IPS-NIHi11 (cell line): ENCODE data around the gene TMPRSS13.

ENCODE experiments used
- DNase-seq: peaks from one replicate; pipeline ENCODE4 v3.0.0; 2012; ENCODE audit warnings: mixed read lengths, low spot score

The TMPRSS13 gene

DNA sequence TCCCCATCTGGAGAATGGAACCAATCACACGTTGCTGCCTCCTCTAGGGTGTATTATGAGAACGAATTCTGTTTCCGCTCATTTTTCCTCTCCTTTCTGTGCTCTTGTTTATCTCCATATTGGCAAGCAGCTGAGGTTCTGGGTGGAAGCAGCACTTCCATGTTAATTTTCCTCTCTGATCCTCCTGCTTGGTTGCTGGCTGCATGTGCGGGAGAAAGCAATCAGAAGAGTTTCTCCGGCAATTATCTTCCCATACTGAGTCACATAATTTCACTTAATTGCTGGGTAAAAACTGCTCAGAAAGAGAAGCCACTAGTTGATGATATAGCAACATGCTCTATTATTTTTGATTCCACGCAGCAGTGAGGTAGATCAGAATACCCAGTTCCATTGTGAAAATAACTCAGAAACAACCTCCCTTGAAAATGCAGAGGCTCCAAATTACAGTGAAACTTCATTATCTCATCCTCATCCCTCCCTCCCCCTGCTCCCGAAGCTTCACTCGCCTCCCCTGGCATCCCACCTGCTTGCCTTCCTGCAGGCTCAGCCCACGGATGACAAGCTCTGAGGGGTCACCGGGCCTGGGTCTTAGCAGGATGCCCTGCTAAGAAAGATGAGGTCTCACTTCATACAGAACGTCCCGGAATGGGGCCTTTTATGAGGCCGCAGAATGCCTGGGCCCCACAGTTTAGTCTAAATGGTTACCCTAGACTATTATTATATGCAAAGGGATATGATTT, 73.1 kb downstream of the TMPRSS13 start:
- no peak for DNase-seq

DNA sequence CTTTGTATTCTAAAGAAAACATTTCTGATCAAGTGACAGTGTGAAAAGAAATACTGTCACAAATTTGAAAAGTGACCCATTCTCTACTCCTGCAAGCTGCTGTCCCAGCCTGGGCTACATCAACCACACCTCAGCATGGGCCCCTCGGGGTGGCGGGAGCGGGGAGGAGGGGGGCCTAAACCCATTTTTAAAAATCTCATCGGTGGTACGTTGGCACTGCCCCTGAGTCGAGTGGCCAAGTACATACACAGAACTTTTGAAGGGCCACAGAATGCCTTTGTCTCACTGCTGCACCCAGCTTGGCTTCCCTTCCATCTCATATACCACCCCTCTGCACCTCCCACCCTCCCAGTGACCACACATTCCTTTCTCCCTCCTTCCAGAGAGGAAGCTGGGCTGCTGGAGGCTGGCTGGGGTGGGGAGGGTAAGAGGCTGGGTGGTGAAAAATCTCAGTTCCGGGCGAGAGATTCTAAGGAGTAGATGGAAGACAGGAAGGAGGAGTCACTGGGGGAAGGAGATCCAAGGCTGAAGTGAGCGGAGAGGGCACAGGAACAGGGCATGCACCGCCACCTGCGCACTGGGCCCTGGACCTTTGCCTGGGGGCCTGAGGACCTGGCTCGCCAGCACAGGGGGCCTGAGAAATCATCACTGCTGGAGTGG, 73.9 kb downstream of the TMPRSS13 start:
- no peak for DNase-seq

GRCh38 chr11:117852309-117852708, 76.9 kb downstream of the TMPRSS13 start:
- DNase-seq, result no peak

DNA sequence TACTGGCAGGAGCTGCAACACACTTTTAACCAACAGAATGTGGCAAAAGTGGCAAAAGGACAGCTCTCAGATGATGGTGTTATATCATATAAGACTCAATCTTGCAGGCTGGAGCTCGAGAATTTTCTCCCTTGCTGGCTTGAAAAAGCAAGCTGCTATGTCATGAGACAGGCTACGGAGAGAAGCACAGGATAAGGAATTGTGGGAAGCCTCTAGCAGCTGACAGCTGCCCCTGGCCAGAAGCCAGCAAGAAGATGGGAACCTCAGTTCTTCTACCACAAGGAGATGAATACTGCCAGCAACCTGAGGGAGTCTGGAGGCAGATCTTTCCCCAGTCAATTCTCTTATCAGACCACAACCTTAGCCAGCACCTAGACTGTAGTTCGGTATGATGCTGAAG, 77.3 kb downstream of the TMPRSS13 start:
- DNase-seq, result no peak

DNA sequence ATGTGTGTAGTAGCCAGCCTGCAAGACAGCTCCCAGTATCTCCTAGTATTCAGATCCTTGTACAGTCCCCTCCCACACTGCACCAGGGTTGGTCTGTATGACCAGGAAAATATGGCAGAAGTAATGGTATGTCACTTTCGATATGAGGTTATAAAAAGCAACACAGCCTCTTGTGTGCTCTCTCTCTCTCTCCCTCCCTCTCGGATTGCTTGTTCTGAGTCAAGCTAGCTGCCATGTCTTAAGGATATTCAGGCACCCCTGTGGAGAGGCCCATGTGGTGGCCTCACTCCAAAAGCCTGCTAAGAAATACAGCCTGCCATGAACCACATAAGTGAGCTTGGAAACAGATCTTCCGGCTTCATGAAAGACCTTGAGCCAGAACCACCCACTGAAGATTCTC, 78.1 kb downstream of the TMPRSS13 start:
- DNase-seq, result no peak
